Spleen (tissue), 11 donors: ENCODE data around the gene C1QTNF12. TPM values are rescaled to one million over a fixed set of nuclear protein-coding genes. Genes with fewer than 3 reads are reported as not detected.

Source experiments
- DNase-seq: peaks from one replicate; pipeline ENCODE4 v3.0.0-alpha.2; 2020
- H3K27ac ChIP-seq, 8 donors: fragments of 200-600 bp; sonication (generic) in 7 of 8; 1 replicate in 4 of 8; 2 replicates in 4 of 8; pipeline versions ENCODE4 v1.5.0 to v1.8.0; 2016 to 2021; ENCODE audit warnings: inconsistent platforms in 4 of 8, mild to moderate bottlenecking in 4 of 8, moderate library complexity in 1 of 8
- H3K27me3 ChIP-seq, 7 donors: fragments of 200-600 bp; sonication (generic) in 6 of 7; replicated peaks in 1 of 7; 1 replicate in 4 of 7; 2 replicates in 3 of 7; pipeline versions ENCODE4 v1.5.0 to v1.8.0; 2016 to 2021; ENCODE audit warnings: inconsistent platforms in 3 of 7, mild to moderate bottlenecking in 1 of 7
- H3K36me3 ChIP-seq, 6 donors: fragments of 200-600 bp; sonication (generic) in 5 of 6; 1 replicate in 4 of 6; 2 replicates in 2 of 6; pipeline versions ENCODE4 v1.5.0 to v1.8.0; 2016 to 2021; ENCODE audit warnings: inconsistent platforms in 2 of 6
- H3K4me1 ChIP-seq, 6 donors: fragments of 200-600 bp; sonication (generic) in 5 of 6; 1 replicate in 3 of 6; 2 replicates in 3 of 6; pipeline versions ENCODE4 v1.5.0 to v1.8.0; 2016 to 2021; ENCODE audit warnings: inconsistent platforms in 3 of 6
- H3K4me3 ChIP-seq, 8 donors: fragments of 200-600 bp; sonication (generic) in 7 of 8; 1 replicate in 4 of 8; 2 replicates in 4 of 8; pipeline versions ENCODE4 v1.5.0 to v1.8.0; 2016 to 2021; ENCODE audit warnings: inconsistent platforms in 4 of 8, mild to moderate bottlenecking in 4 of 8, moderate library complexity in 2 of 8
- H3K9me3 ChIP-seq, 8 donors: fragments of 200-600 bp; sonication (generic) in 7 of 8; 1 replicate in 4 of 8; 2 replicates in 4 of 8; pipeline versions ENCODE4 v1.5.0 to v1.8.0; 2016 to 2021; ENCODE audit warnings: inconsistent platforms in 4 of 8
- CTCF ChIP-seq, 11 experiments: fragments of 200-600 bp in 7 of 11; fragments of 450-650 bp in 4 of 11; sonication (generic) in 4 of 11; IDR thresholded peaks in 8 of 11; conservative IDR thresholded peaks in 3 of 11; 1 replicate in 7 of 11; 2 replicates in 4 of 11; pipeline versions ENCODE4 v1.4.0 to v1.8.0; 2016 to 2021; ENCODE audit warnings: antibody characterized with exemption in 11 of 11, inconsistent platforms in 4 of 11, mild to moderate bottlenecking in 1 of 11
- POLR2A ChIP-seq, 3 donors: fragments of 450-650 bp; IDR thresholded peaks; one replicate each; pipeline ENCODE4 v1.5.1; 2017; ENCODE audit warnings: antibody characterized with exemption in 3 of 3, mild to moderate bottlenecking in 1 of 3
- POLR2AphosphoS5 ChIP-seq, 3 donors: sonication (generic); formaldehyde crosslinking; IDR thresholded peaks; one replicate each; pipeline ENCODE4 v1.5.1; 2017; ENCODE audit warnings: antibody characterized with exemption in 3 of 3
- WGBS, 5 donors: extraction: QIAGEN DNeasy Blood & Tissue Kit in 3 of 5; methylation state at CpG; one replicate each; pipeline versions ENCODE4 v1.1.5 to v1.1.7; 2013 to 2018; 5-methylcytosine and 5-hydroxymethylcytosine counted together
- intact Hi-C: fragments of 100-400 bp; cut with DNase I; formaldehyde crosslinking; loops from one replicate; pipeline ENCODE4 v1.15.0; 2023; ENCODE audit warnings: low total_unique reads
- polyA plus RNA-seq, 3 donors: library from polyadenylated mRNA; stranded (reverse); fragments of 200-250 nt; gene quantifications; one replicate each; pipeline ENCODE4 v1.2.1, GENCODE V29; 2013
- total RNA-seq, 7 donors: library from RNA; depleted of rRNA in 3 of 7; stranded (reverse); fragments of >200 nt in 3 of 7; fragmentation: NEBNext Ultra II Directional in 4 of 7; extraction: Animal tissue kit (Norgen Biotek cat#: 25700) in 4 of 7; gene quantifications; one replicate each; pipeline versions ENCODE4 v1.1.0 to v1.2.1, GENCODE V29; 2016 to 2021
- donor health status: healthy with polysubstance abuse.
- donor health status: DM: no; HTN: no; CAD: no; lungs with moderate emphysema.
- donor health status: DM: no; HTN: no; CAD: no.
- donor health status: Bipolar disorder and iron deficiency.
- donor health status: healthy.
- donor health status: DM: no; HTN: no; CAD: no.
- donor health status: DM: yes; HTN: yes; CAD: no.

Gene C1QTNF12
- total and polyA plus RNA-seq, 10 donors: 0.87 to 5.5 (median 1.4) TPM; not detected in 3

DNA sequence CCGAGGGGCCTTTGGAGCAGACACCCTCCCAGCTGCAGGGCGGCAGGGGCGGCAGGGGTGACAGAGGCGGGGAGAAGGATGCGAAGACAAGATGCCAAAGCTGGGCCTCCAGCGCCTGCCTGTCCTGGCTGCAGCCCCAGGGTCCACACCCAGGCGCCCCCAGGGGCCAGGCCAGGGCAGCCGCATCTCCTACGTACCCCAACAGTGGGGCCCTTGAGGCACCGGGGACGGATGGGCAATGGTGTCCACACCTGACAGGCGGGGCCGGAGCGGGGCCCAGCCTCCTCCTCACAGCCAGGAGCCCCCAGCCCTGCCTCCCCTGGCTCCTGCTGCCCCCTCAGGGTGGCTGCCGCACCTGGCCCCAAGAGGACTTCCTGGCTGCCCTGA, 7.3 kb downstream of the C1QTNF12 start:
- peaks cover 0 to 15% (median 11%) of the 10 kb centered on the region in 6 donors for H3K36me3 ChIP-seq
- 62 to 79% (median 71%) methylated on average over 3 to 15 of the region's 15 CpGs for WGBS, 5 donors
- intact Hi-C loops: no loop called here

DNA sequence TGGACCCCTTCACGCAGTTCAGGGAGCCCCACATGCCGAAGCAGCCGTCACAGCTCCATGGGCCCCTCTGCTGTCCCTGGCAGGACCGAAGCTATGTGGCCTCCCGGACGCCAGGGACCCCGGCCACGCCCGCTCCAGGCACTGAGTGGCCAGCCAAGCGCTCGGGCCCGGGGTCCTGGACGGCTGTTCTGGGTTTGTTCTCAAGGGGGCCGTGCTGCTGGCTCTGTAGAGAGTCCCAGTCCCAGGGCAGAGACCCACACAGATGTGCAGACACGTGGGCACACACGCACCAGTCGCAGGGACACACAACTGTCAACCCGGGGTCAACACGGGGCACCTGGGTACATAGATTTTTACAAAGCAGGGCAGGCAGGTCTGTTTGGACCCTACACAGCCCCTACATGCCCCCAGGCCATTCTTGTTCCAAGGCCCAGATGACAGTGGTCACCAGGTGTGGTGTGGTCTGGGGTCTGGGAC, 7.8 kb downstream of the C1QTNF12 start:
- intact Hi-C loops: no loop called here
- TF ChIP-seq POLR2A (IDR thresholded peaks at IDR 0.05): no peak
- no peak for TF ChIP-seq POLR2AphosphoS5 (IDR thresholded peaks at IDR 0.05)
- no peak for TF ChIP-seq CTCF (IDR thresholded peaks at IDR 0.05 in 8 of 11, conservative IDR thresholded peaks at IDR 0.05 in 3 of 11)
- WGBS, 5 donors: 64 to 82% (median 73%) methylated on average over 3 to 19 of the region's 19 CpGs
- peaks cover 0 to 33% (median 19%) of the 10 kb centered on the region in 6 donors for H3K4me1 ChIP-seq
- peaks cover 0 to 20% (median 11%) of the 10 kb centered on the region in 6 donors for H3K36me3 ChIP-seq
- H3K27me3 ChIP-seq: peaks cover 0 to 75% (median 32%) of the 10 kb centered on the region in 7 donors
- H3K4me3 ChIP-seq: no peak overlapping the region
- no peaks in the 10 kb centered on the region for H3K9me3 ChIP-seq
- DNase-seq: no peak
- no peak overlapping the region for H3K27ac ChIP-seq

More for the DNA sequence above, 7.3 kb downstream of the C1QTNF12 start:
- no peaks in the 10 kb centered on the region for H3K9me3 ChIP-seq
- peaks cover 0 to 80% (median 32%) of the 10 kb centered on the region in 7 donors for H3K27me3 ChIP-seq
- H3K27ac ChIP-seq: no peak overlapping the region
- TF ChIP-seq CTCF (IDR thresholded peaks at IDR 0.05 in 8 of 11, conservative IDR thresholded peaks at IDR 0.05 in 3 of 11): no peak
- no peak for TF ChIP-seq POLR2A (IDR thresholded peaks at IDR 0.05)
- TF ChIP-seq POLR2AphosphoS5 (IDR thresholded peaks at IDR 0.05): no peak
- no peak for DNase-seq
- H3K4me1 ChIP-seq: peaks cover 0 to 32% (median 16%) of the 10 kb centered on the region in 6 donors
- H3K4me3 ChIP-seq: no peak overlapping the region

GRCh38 chr1:1237874-1238701, 8.4 kb downstream of the C1QTNF12 start:
- H3K27ac ChIP-seq: no peak overlapping the region
- peaks cover 0 to 39% (median 26%) of the 10 kb centered on the region in 6 donors for H3K4me1 ChIP-seq
- TF ChIP-seq POLR2A (IDR thresholded peaks at IDR 0.05) (no peak), POLR2AphosphoS5 (IDR thresholded peaks at IDR 0.05) (peak in 1 of 3 donors; percentile 16), CTCF (IDR thresholded peaks at IDR 0.05 in 8 of 11, conservative IDR thresholded peaks at IDR 0.05 in 3 of 11) (no peak)
- H3K9me3 ChIP-seq: no peaks in the 10 kb centered on the region
- peaks cover 0 to 69% (median 32%) of the 10 kb centered on the region in 7 donors for H3K27me3 ChIP-seq
- DNase-seq: no peak
- intact Hi-C loops: no loop called here
- no peak overlapping the region for H3K4me3 ChIP-seq
- WGBS, 5 donors: 54 to 59% (median 55%) methylated on average over 32 to 48 of the region's 48 CpGs
- peaks cover 0 to 26% (median 11%) of the 10 kb centered on the region in 6 donors for H3K36me3 ChIP-seq
